A673 (cell line): ENCODE results near the gene CDK2AP2. TPM values are rescaled to one million over a fixed set of nuclear protein-coding genes. Genes with fewer than 3 reads are reported as not detected.

Experiments
- BruUV-seq: library from RNA; stranded (reverse); fragments of 400-500 nt; replicated peaks from 2 replicates; lab custom pipeline; 2021; lab: Mats Ljungman, UMichigan
- CTCF ChIA-PET: fragments of 300-600 bp; sonication (Branson Sonifier 250); formaldehyde crosslinking; loops from one replicate; lab custom pipeline; 2022; ENCODE audit warnings: antibody characterized with exemption; lab: Charles Lee
- POLR2A ChIA-PET: fragments of 300-600 bp; sonication (Branson Sonifier 250); formaldehyde crosslinking; loops from one replicate; lab custom pipeline; 2022; ENCODE audit warnings: antibody characterized with exemption; ENCODE audit not compliant: low non-redundant PET; lab: Charles Lee
- DNase-seq: peaks from one replicate; pipeline ENCODE4 v3.0.0-alpha.2; 2015; ENCODE audit warnings: low spot score
- H3K27ac ChIP-seq: fragments of 200-600 bp; sonication (generic); 2 replicates; pipeline ENCODE4 v1.5.1; 2016; ENCODE audit warnings: mixed run types, low read depth, mild to moderate bottlenecking, mixed read lengths, antibody characterized with exemption, low read length; ENCODE audit not compliant: poor library complexity, severe bottlenecking
- H3K27me3 ChIP-seq: fragments of 200-600 bp; sonication (generic); replicated peaks from 2 replicates; pipeline ENCODE4 v1.6.1; 2017; ENCODE audit warnings: mixed run types, low read depth, mild to moderate bottlenecking, mixed read lengths, antibody characterized with exemption, low read length; ENCODE audit not compliant: insufficient read depth, poor library complexity
- H3K36me3 ChIP-seq: fragments of 200-600 bp; sonication (generic); 2 replicates; pipeline ENCODE4 v1.6.1; 2016; ENCODE audit warnings: mixed run types, mild to moderate bottlenecking, mixed read lengths, antibody characterized with exemption, low read length; ENCODE audit not compliant: insufficient read depth, poor library complexity, severe bottlenecking
- H3K4me1 ChIP-seq: fragments of 200-600 bp; sonication (generic); 2 replicates; pipeline ENCODE4 v1.6.1; 2017; ENCODE audit warnings: mixed run types, mild to moderate bottlenecking, mixed read lengths, antibody characterized with exemption, low read length; ENCODE audit not compliant: insufficient read depth, poor library complexity, severe bottlenecking
- H3K4me3 ChIP-seq: fragments of 200-600 bp; sonication (generic); 2 replicates; pipeline ENCODE4 v1.5.1; 2016; ENCODE audit warnings: low read depth, mixed run types, mild to moderate bottlenecking, mixed read lengths, low read length; ENCODE audit not compliant: poor library complexity, severe bottlenecking
- H3K9me3 ChIP-seq: fragments of 200-600 bp; sonication (generic); 2 replicates; pipeline ENCODE4 v1.6.1; 2016; ENCODE audit warnings: mixed run types, low read depth, mild to moderate bottlenecking, mixed read lengths, antibody characterized with exemption, low read length; ENCODE audit not compliant: poor library complexity, severe bottlenecking
- CTCF ChIP-seq: fragments of 300-800, 200-600 bp; sonication (generic); conservative IDR thresholded peaks from 2 replicates; pipeline ENCODE4 v1.5.1; 2017; ENCODE audit warnings: low read depth, mild to moderate bottlenecking, antibody characterized with exemption, low read length, moderate library complexity, mixed read lengths
- EZH2 ChIP-seq: fragments of 200-600 bp; sonication (generic); IDR thresholded peaks from 2 replicates; pipeline ENCODE4 v1.6.1; 2017; ENCODE audit warnings: borderline replicate concordance, low read depth, mild to moderate bottlenecking, mixed read lengths, antibody characterized with exemption, low read length; ENCODE audit not compliant: poor library complexity, severe bottlenecking
- intact Hi-C: fragments of 100-400 bp; cut with micrococcal nuclease; formaldehyde crosslinking; loops from one replicate; pipeline ENCODE4 v1.10.0; 2022; ENCODE audit not compliant: unreplicated experiment
- total RNA-seq: library from RNA; stranded (reverse); gene quantifications from 2 replicates; pipeline ENCODE4 v1.2.3, GENCODE V29; 2021

Gene CDK2AP2
- total RNA-seq, 1 experiment from 2014 or later, result 48.1 TPM

- peaks cover 37% of the 10 kb centered on the region for H3K36me3 ChIP-seq
- CTCF ChIA-PET, result no interaction called here
- POLR2A ChIA-PET, result interaction anchor here (0.6 kb wide), 1 partner anchor 145 kb away, joined by 4 read pairs; no protein-coding TSS in a partner anchor
Observed at GRCh38 chr11:67491276-67492068, 16.5 kb downstream of the CDK2AP2 start.

GRCh38 chr11:67490727-67491065 lies 17.3 kb downstream of the CDK2AP2 start:
- intact Hi-C loops, result no loop called here
- Histone ChIP-seq H3K9me3 (no peaks in the 10 kb centered on the region), H3K36me3 (peaks cover 34% of the 10 kb centered on the region), H3K27ac (peak overlapping the region; percentile 23), H3K27me3 (no peaks in the 10 kb centered on the region), H3K4me3 (no peak overlapping the region), H3K4me1 (no peaks in the 10 kb centered on the region)
- ChIA-PET POLR2A (no interaction called here), CTCF (no interaction called here)
- BruUV-seq, result no TSS peak
- TF ChIP-seq CTCF (no peak), EZH2 (no peak)
- DNase-seq, result no peak

More at GRCh38 chr11:67491276-67492068, 16.5 kb downstream of the CDK2AP2 start:
- H3K27me3 ChIP-seq, result no peaks in the 10 kb centered on the region
- no peak for DNase-seq
- no peak overlapping the region for H3K4me3 ChIP-seq
- H3K9me3 ChIP-seq, result no peaks in the 10 kb centered on the region
- peak overlapping the region; percentile 23 for H3K27ac ChIP-seq
- intact Hi-C loops, result no loop called here
- no peaks in the 10 kb centered on the region for H3K4me1 ChIP-seq
- TF ChIP-seq EZH2, result no peak
- TF ChIP-seq CTCF, result no peak
- no TSS peak for BruUV-seq

GRCh38 chr11:67489885-67490726 lies 17.9 kb downstream of the CDK2AP2 start:
- BruUV-seq, result TSS peak; percentile 66
- no peaks in the 10 kb centered on the region for H3K9me3 ChIP-seq
- intact Hi-C loops, result no loop called here
- ChIA-PET CTCF (interaction anchor here (0.6 kb wide), 1 partner anchor 11 kb away, joined by 15 read pairs; no protein-coding TSS in a partner anchor), POLR2A (no interaction called here)
- no peak overlapping the region for H3K27ac ChIP-seq
- no peak for DNase-seq
- H3K36me3 ChIP-seq, result peaks cover 30% of the 10 kb centered on the region
- H3K27me3 ChIP-seq, result no peaks in the 10 kb centered on the region
- TF ChIP-seq CTCF (no peak), EZH2 (no peak)
- H3K4me1 ChIP-seq, result no peaks in the 10 kb centered on the region
- no peak overlapping the region for H3K4me3 ChIP-seq
